ENCODE data around the gene P3H1. TPM values are rescaled to one million over a fixed set of nuclear protein-coding genes. Genes with fewer than 3 reads are reported as not detected.

The P3H1 gene
- total RNA-seq, 6 donors from 2014 or later, result 21.0 to 58.7 (median 35.3) TPM

DNA sequence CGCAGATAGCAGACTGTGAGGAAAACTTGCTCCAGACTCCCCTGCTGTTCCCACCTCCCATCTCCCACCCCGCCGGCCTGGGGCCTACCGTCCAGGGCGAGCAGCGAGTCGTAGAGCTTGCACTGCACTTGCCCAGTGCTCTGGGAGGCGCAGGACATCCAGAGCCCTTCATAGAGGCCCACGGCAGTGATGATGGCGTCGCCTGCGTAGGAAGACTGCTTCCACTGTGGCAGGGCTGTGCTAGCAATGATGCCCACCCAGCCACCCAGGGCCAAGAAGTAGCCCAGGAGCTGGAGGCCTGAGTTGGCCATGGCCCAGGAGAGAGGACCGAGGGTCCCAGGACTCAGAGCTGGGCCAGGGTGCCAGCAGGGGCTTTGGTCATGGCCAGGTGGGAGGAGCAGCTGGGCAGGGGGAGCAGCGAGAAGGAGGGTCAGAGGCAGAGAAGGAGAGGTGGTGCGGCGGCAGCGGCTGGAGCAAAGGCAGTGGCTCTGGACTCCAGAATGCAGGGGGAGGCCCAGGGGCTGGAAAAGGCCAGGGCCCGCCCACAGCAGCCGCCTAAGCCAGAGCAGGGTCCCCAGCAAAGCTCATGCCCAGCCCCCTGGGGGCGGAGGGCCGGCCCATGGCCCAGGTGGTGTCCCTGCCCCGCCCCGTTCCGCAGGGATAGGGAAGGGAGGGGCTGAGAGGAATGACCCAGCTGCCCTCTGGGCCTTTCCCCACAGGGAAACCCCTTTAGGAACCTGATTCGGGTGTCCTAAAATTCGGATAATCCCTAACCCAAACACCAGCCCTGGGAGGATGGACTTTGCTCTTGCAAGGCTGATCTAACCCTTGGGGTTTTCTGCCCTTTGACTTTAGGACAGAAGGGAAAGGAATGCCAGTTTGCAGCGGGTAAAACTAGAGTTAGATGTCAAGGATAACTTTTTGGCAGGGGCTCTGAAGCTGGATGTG, 26.8 kb downstream of the P3H1 start, which contains the start of gene CLDN19:
CLDN19 (minus strand) TSS at position 484 of the 948 bp plus-strand sequence; CDS start at position 311, 173 bp downstream.
- WGBS, 2 donors, result 69 to 73% methylated on average over 13 to 27 of the region's 27 CpGs
- Histone ChIP-seq H3K9me3 (no peaks in the 10 kb centered on the region), H3K27me3 (no peaks in the 10 kb centered on the region), H3K27ac (no peak within 1 kb of the TSS), H3K36me3 (no peaks in the 10 kb centered on the region), H3K4me3 (no peak within 1 kb of the TSS), H3K4me1 (no peaks in the 10 kb centered on the region)
- DNase-seq (peak in 1 of 2 donors; percentile 74), ATAC-seq (ENCODE audit: low FRiP score in 2 of 2) (no peak)
- TF ChIP-seq POLR2AphosphoS5 (IDR thresholded peaks at IDR 0.05) (no peak), EP300 (IDR thresholded peaks at IDR 0.05) (no peak), POLR2A (IDR thresholded peaks at IDR 0.05) (no peak)
- TF ChIP-seq, protein P1, sequence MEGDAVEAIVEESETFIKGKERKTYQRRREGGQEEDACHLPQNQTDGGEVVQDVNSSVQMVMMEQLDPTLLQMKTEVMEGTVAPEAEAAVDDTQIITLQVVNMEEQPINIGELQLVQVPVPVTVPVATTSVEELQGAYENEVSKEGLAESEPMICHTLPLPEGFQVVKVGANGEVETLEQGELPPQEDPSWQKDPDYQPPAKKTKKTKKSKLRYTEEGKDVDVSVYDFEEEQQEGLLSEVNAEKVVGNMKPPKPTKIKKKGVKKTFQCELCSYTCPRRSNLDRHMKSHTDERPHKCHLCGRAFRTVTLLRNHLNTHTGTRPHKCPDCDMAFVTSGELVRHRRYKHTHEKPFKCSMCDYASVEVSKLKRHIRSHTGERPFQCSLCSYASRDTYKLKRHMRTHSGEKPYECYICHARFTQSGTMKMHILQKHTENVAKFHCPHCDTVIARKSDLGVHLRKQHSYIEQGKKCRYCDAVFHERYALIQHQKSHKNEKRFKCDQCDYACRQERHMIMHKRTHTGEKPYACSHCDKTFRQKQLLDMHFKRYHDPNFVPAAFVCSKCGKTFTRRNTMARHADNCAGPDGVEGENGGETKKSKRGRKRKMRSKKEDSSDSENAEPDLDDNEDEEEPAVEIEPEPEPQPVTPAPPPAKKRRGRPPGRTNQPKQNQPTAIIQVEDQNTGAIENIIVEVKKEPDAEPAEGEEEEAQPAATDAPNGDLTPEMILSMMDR (IDR thresholded peaks at IDR 0.05), result no peak

DNA sequence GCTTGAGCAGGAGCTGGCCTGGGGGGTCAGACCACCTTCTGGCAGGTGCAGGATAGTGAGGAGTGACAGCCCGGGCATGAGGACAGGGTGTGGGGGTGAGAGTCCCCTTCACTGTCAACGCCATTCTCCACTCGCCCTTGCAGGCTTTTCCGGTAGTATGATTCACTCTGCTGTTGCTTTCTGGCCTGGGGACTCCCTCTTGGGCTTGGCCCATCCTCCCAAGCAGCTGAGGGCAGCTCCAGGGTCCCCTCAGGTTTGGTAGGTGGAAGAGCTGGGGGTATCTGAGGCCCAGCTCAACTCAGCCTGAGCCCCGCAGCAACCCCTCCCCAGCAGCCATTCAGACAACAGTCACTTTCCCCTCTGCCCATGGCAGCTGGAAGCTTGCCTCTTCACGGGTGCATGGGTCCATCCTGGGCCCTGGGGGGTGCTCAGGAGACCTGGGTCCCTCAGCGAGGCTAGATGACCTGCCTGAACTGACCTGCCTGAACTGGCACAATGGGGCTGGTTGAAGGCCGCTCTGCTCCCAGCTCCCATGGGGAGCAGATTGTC, 28.1 kb downstream of the P3H1 start:
- TF ChIP-seq, protein P1 (IDR thresholded peaks at IDR 0.05), result no peak
- TF ChIP-seq EP300 (IDR thresholded peaks at IDR 0.05), result no peak
- Histone ChIP-seq H3K27ac (no peak overlapping the region), H3K36me3 (no peaks in the 10 kb centered on the region), H3K9me3 (no peaks in the 10 kb centered on the region), H3K4me1 (no peaks in the 10 kb centered on the region), H3K4me3 (no peak overlapping the region), H3K27me3 (no peaks in the 10 kb centered on the region)
- WGBS, 2 donors, result 79 to 83% methylated on average over 4 to 7 of the region's 8 CpGs
- DNase-seq (no peak), ATAC-seq (ENCODE audit: low FRiP score in 2 of 2) (no peak)

DNA sequence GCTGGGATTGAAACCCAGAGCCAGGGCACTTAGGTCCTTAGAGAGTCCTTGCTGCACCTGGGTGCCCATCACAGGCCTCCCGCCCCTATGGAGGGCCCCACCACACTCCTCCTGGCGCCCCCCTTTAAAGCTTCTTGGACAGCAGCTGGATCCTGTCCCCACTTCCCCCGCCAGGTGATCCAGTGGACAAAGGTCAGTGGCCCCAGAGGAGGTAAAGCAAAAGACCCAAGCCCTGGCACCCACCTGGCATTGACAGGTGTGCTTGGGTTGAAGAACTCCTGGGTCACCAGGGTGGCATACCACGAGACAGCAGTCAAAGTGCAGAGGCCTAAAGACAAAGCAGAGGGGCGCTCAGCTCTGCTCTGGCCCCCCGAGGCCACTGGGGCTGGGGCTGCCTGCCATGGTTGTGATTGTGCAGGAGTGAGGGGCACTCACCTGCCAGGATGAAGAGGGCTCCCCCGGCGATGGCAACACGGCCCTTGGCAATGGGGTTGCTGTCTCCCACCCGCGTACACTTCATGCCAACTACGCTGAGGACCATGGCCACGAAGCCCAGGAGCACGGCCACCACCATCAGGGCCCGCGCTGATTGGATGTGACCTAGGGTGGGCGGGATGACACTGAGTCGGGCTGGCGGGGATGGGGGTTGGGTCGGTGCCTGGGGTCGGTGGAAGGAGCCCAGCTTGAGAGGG, 28.7 kb downstream of the P3H1 start:
- H3K4me1 ChIP-seq, result no peaks in the 10 kb centered on the region
- no peak overlapping the region for H3K4me3 ChIP-seq
- TF ChIP-seq POLR2AphosphoS5 (IDR thresholded peaks at IDR 0.05) (no peak), POLR2A (IDR thresholded peaks at IDR 0.05) (no peak), EP300 (IDR thresholded peaks at IDR 0.05) (no peak)
- TF ChIP-seq, protein P1 (IDR thresholded peaks at IDR 0.05), result no peak
- H3K27ac ChIP-seq, result no peak overlapping the region
- ATAC-seq (ENCODE audit: low FRiP score in 2 of 2), result no peak
- no peaks in the 10 kb centered on the region for H3K9me3 ChIP-seq
- peak in 1 of 2 donors; percentile 63 for DNase-seq
- H3K36me3 ChIP-seq, result no peaks in the 10 kb centered on the region
- H3K27me3 ChIP-seq, result no peaks in the 10 kb centered on the region
- WGBS, 2 donors, result 77 to 90% methylated on average over 5 to 18 of the region's 21 CpGs

DNA sequence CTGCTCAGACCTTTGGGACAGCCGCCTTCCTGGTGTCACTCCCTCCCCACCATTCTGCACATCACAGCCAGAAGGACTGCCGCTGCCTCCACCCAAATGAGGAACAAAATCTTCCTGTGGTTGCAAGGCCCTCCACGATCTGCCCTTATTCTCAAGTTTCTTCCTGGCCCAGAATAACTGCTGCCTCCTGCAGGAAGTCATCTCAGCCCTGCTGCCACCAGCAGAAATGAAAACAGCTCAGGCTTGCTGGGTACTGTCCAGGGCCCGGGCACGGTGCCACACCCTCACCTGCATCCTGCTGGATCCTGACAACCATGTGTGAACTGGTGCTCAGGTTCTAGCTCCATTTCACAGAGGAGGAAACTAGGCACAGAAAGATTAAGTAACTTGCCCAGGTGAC, 29.6 kb downstream of the P3H1 start:
- Histone ChIP-seq H3K9me3 (no peaks in the 10 kb centered on the region), H3K27me3 (no peaks in the 10 kb centered on the region)
- ATAC-seq (ENCODE audit: low FRiP score in 2 of 2), result peak in 1 of 2 donors; percentile 31

More for the DNA sequence above, 29.6 kb downstream of the P3H1 start:
- peak in 1 of 2 donors; percentile 36 for DNase-seq
- Histone ChIP-seq H3K36me3 (no peaks in the 10 kb centered on the region), H3K4me3 (no peak overlapping the region), H3K4me1 (no peaks in the 10 kb centered on the region), H3K27ac (no peak overlapping the region)
- TF ChIP-seq, protein P1 (IDR thresholded peaks at IDR 0.05), result no peak
- no peak for TF ChIP-seq POLR2A (IDR thresholded peaks at IDR 0.05)
- TF ChIP-seq POLR2AphosphoS5 (IDR thresholded peaks at IDR 0.05), result no peak
- no peak for TF ChIP-seq EP300 (IDR thresholded peaks at IDR 0.05)
- 27 to 37% methylated on average over 3 to 5 of the region's 5 CpGs for WGBS, 2 donors

All from upper lobe of left lung (tissue), 6 donors.